Transverse colon (tissue), 4 donors: Measurements from ENCODE around the gene COPS7A. TPM values are rescaled to one million over a fixed set of nuclear protein-coding genes. Genes with fewer than 3 reads are reported as not detected.

Experiments used
- DNase-seq: peaks from one replicate; pipeline ENCODE4 v3.0.0-alpha.2; 2019
- H3K27ac ChIP-seq, 4 donors: fragments of 200-600 bp; sonication (generic); 2 replicates each; pipeline ENCODE4 v1.5.1; 2016 to 2018; ENCODE audit warnings: inconsistent platforms in 4 of 4
- H3K27me3 ChIP-seq: fragments of 200-600 bp; sonication (generic); 2 replicates; pipeline ENCODE4 v1.5.1; 2017; ENCODE audit warnings: inconsistent platforms
- H3K36me3 ChIP-seq, 4 donors: fragments of 200-600 bp; sonication (generic); 2 replicates each; pipeline ENCODE4 v1.5.1; 2017 to 2019; ENCODE audit warnings: inconsistent platforms in 4 of 4
- H3K4me1 ChIP-seq, 4 donors: fragments of 200-600 bp; sonication (generic); 2 replicates each; pipeline ENCODE4 v1.5.1; 2017 to 2020; ENCODE audit warnings: inconsistent platforms in 4 of 4
- H3K4me3 ChIP-seq, 4 donors: fragments of 200-600 bp; sonication (generic); 1 replicate in 1 of 4; 2 replicates in 3 of 4; pipeline versions ENCODE4 v1.5.1 to v1.6.1; 2017 to 2019; ENCODE audit warnings: inconsistent platforms in 4 of 4
- H3K9me3 ChIP-seq, 2 donors: fragments of 200-600 bp; sonication (generic); 2 replicates each; pipeline ENCODE4 v1.5.1; 2017 to 2019; ENCODE audit warnings: inconsistent platforms in 2 of 2
- EP300 ChIP-seq: sonication (generic); formaldehyde crosslinking; IDR thresholded peaks from one replicate; pipeline ENCODE4 v1.6.1; 2017; ENCODE audit warnings: antibody characterized with exemption, low read depth
- POLR2A ChIP-seq: fragments of 450-650 bp; IDR thresholded peaks from one replicate; pipeline ENCODE4 v1.6.1; 2016; ENCODE audit warnings: antibody characterized with exemption, mild to moderate bottlenecking, moderate library complexity
- POLR2AphosphoS5 ChIP-seq, 3 donors: sonication (generic); formaldehyde crosslinking; IDR thresholded peaks; one replicate each; pipeline ENCODE4 v1.6.1; 2016; ENCODE audit warnings: antibody characterized with exemption in 3 of 3
- WGBS, 2 donors: methylation state at CpG; one replicate each; pipeline ENCODE4 v1.1.5; 2018; ENCODE audit warnings: low coverage in 1 of 2; 5-methylcytosine and 5-hydroxymethylcytosine counted together
- in situ Hi-C, 4 donors: fragments of 200-750 bp; cut with MboI; loops; one replicate each; pipeline versions ENCODE4 v1.15.0 to v1.15.1; 2017; ENCODE audit warnings: low sequenced_read_pairs in 3 of 4, low pct_ligation_motif_present in 1 of 4, low pct_unique_long_range_greater_than_20kb in 1 of 4
- intact Hi-C: fragments of 100-400 bp; cut with DNase I; formaldehyde crosslinking; loops from one replicate; pipeline ENCODE4 v1.15.1; 2023; ENCODE audit warnings: low total_unique reads
- total RNA-seq, 4 donors: library from RNA; depleted of rRNA; stranded (reverse); fragments of >200 nt; gene quantifications; one replicate each; pipeline ENCODE4 v1.1.0, GENCODE V29; 2016
- TF ChIP-seq, protein P1 (sequence below), 5 experiments: fragments of 200-600 bp in 3 of 5; fragments of 450-650 bp in 2 of 5; sonication (generic) in 3 of 5; IDR thresholded peaks; 1 replicate in 2 of 5; 2 replicates in 3 of 5; pipeline ENCODE4 v1.5.1; 2016 to 2017; ENCODE audit warnings: antibody characterized with exemption in 5 of 5, inconsistent platforms in 3 of 5, mild to moderate bottlenecking in 2 of 5, moderate library complexity in 1 of 5

COPS7A gene
- total RNA-seq, 4 donors from 2014 or later = 13.1 to 44.9 (median 36.9) TPM

DNA sequence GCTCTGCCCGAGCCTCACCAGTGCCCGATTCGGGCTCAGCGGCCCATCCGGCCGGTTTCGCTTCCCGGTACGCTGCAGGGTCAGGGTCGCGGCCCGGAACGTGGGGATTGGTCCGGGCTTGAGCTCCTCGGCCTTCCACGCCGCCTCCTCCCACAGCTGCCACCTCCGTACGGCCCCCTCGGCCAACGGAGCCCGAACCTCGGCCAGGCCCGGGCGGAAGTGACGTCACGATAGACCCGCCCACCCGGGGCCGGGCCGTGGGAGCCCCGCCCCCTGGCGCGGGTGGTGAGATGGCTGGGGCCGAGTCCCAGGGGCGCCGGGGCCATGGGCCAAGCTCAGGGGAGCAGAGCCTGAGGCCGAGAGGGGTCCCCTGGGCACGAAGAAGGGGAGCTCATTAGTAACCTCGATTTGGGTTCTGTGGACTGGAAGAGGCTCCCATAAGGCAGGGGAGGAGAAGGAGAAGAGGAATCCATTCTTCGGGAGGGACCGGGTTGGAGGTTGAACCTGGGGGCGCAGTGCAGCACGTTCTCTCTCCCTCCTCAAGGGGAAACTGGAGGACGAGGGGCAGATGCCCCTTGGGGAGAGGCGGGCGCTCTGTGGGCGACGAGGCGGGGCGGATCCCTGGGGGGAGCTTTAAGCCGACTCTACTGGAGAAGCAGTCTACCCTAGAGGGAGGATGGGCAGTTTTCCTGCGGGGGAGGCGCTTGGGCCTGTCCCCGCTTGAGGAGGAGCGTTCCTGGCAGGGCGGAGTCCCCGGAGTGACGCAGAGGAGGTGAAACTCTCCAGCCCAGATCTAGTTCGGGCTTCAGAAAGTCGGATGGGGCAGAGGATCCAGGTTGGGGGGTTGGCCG, 29.3 kb downstream of the COPS7A start, which contains the start of gene MLF2:
MLF2 (minus strand) TSS at position 221 of the 851 bp plus-strand sequence. CDS start 807 bp downstream, outside the sequence.
- H3K4me3 ChIP-seq = peak within 1 kb of the TSS; percentile 78 to 93 (median 84)
- WGBS, 2 donors = 0% methylated on average over 39 of the region's 62 CpGs; no CpG with 5 or more reads in 1 of the 2 donors
- peak; percentile 23 for TF ChIP-seq EP300
- TF ChIP-seq, protein P1, sequence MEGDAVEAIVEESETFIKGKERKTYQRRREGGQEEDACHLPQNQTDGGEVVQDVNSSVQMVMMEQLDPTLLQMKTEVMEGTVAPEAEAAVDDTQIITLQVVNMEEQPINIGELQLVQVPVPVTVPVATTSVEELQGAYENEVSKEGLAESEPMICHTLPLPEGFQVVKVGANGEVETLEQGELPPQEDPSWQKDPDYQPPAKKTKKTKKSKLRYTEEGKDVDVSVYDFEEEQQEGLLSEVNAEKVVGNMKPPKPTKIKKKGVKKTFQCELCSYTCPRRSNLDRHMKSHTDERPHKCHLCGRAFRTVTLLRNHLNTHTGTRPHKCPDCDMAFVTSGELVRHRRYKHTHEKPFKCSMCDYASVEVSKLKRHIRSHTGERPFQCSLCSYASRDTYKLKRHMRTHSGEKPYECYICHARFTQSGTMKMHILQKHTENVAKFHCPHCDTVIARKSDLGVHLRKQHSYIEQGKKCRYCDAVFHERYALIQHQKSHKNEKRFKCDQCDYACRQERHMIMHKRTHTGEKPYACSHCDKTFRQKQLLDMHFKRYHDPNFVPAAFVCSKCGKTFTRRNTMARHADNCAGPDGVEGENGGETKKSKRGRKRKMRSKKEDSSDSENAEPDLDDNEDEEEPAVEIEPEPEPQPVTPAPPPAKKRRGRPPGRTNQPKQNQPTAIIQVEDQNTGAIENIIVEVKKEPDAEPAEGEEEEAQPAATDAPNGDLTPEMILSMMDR (IDR thresholded peaks at IDR 0.05) = peak in 2 of 5 experiments; percentile 98
- peak; percentile 96 for TF ChIP-seq POLR2A
- TF ChIP-seq POLR2AphosphoS5 (IDR thresholded peaks at IDR 0.05) = peak; percentile 96 to 99 (median 98)
- peaks cover 0 to 30% (median 17%) of the 10 kb centered on the region in 4 donors for H3K36me3 ChIP-seq
- DNase-seq = peak; percentile 99
- in situ Hi-C loops = no loop called here
- H3K9me3 ChIP-seq = no peaks in the 10 kb centered on the region
- intact Hi-C loops = no loop called here
- peaks cover 12 to 22% (median 15%) of the 10 kb centered on the region in 4 donors for H3K4me1 ChIP-seq
- peak within 1 kb of the TSS; percentile 98 to 99 (median 99) for H3K27ac ChIP-seq
- H3K27me3 ChIP-seq = no peaks in the 10 kb centered on the region

DNA sequence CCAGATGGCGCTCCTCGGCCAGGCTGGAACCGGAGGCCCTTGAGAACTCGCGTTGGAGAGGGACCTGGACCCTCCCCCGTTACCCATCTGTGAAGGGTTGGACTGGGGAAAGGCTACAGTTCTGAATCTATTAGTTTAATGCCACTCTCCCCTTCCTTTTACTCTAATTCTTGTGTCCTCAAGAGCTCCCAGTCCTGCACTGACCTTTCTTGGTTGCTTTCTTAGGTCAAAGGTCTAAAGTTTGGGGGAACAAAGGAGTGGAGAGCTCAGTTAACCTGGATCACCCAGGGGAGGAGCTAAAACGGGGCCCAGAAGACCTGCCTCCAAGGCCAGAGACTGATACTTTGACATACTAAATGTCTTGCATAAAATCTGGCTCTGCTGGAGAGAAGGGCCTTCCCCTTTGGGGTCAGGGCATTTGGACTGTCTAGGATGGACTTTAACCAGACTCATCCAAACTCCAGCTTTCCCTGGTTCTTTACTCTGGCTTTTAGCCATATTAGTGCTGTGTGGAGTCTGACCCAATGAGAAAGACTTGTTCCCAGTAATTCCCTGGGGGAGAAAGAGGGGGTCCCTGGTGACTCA, 30.0 kb downstream of the COPS7A start:
- Histone ChIP-seq H3K27me3 (no peaks in the 10 kb centered on the region), H3K4me1 (peaks cover 12 to 22% (median 15%) of the 10 kb centered on the region in 4 donors), H3K9me3 (no peaks in the 10 kb centered on the region), H3K36me3 (peaks cover 0 to 23% (median 13%) of the 10 kb centered on the region in 4 donors), H3K27ac (peak overlapping the region; percentile 98 to 99 (median 99)), H3K4me3 (peak overlapping the region in 2 of 4 donors; percentile 86 to 93)
- DNase-seq = no peak
- in situ Hi-C loops (no loop called here), intact Hi-C loops (no loop called here)
- TF ChIP-seq, protein P1 (IDR thresholded peaks at IDR 0.05) = peak in 4 of 5 experiments; percentile 4 to 95 (median 92)
- TF ChIP-seq POLR2AphosphoS5 (IDR thresholded peaks at IDR 0.05) (no peak), EP300 (no peak), POLR2A (no peak)
- 0 to 17% methylated on average over 1 to 7 of the region's 7 CpGs for WGBS, 2 donors

DNA sequence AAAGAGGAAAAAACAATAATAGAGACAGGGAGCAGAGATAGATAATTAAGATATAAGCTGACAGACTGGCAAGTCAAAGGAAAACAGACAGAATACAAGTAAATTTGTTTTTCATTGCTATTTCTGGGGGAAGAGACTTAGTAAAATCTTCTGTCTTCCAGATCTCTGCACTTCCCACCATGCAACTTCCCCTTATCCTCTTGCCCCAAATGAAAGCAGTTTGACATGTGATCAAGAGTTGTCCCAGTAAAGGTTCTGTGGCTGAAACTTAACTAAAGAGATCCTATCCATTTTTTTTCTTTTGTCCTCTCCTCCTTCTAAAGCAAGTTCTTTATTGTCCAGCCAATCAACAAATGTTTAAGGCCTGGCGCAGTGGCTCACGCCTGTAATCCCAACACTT, 30.6 kb downstream of the COPS7A start:
- Histone ChIP-seq H3K27ac (peak overlapping the region; percentile 98 to 99 (median 99)), H3K36me3 (peaks cover 0 to 18% (median 10%) of the 10 kb centered on the region in 4 donors), H3K27me3 (no peaks in the 10 kb centered on the region), H3K4me1 (peaks cover 12 to 22% (median 15%) of the 10 kb centered on the region in 4 donors), H3K9me3 (no peaks in the 10 kb centered on the region), H3K4me3 (no peak overlapping the region)
- DNase-seq = no peak
- intact Hi-C loops (no loop called here), in situ Hi-C loops (no loop called here)
- TF ChIP-seq POLR2A = no peak
- TF ChIP-seq, protein P1 (IDR thresholded peaks at IDR 0.05) = no peak
- TF ChIP-seq EP300 = no peak
- no peak for TF ChIP-seq POLR2AphosphoS5 (IDR thresholded peaks at IDR 0.05)
- WGBS, 2 donors = 90 to 91% methylated on average over 2 of the region's 2 CpGs
